NCI-H345 treated with DMSO at 0.1 percent for 48 hours (cell line): ENCODE data around the gene UST.
"Not testable (repeated sequence)": the region's sequence is repeated elsewhere in the genome, so short reads cannot be mapped to it uniquely, and the experiment has no call there.

Experiments used
- DNase-seq: peaks from one replicate; lab custom pipeline; 2025; ENCODE audit not compliant: unreplicated experiment; lab: John Stamatoyannopoulos, UW

UST gene

DNA sequence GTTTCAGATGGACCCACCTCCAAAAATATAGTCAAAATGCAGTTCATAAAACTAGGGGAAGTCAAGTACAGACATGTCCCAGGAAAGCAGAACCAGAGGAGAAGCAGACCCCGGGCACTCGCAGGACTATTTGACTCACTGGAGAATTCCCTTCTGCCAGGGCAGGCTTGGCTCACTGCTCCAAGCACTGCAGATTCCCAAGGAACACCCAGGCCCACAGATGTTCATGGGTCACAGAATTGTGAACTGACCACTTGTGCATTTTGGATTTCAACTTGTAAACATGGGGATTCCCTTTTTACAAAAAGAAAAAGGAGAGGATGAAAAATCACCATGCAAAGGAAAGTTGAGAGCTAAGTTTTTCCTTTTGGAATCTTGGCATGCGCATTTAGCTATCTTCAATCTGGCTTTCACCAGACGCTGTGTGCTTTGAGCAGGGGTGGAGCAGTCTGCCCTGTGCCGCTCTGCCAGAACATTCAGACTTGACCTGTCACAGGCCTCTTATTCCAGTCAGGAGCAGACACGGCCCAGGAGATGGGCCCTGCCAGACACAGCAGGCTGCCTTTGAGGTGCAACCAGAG is 333.2 kb downstream of the UST start:
- DNase-seq = no peak

GRCh38 chr6:149080511-149080910 is 333.7 kb downstream of the UST start:
- DNase-seq = no peak

- no peak for DNase-seq
Measured at GRCh38 chr6:149081281-149081680, 334.5 kb downstream of the UST start.

- peak; percentile 35 for DNase-seq
Measured at GRCh38 chr6:149082320-149082719, 335.5 kb downstream of the UST start.

DNA sequence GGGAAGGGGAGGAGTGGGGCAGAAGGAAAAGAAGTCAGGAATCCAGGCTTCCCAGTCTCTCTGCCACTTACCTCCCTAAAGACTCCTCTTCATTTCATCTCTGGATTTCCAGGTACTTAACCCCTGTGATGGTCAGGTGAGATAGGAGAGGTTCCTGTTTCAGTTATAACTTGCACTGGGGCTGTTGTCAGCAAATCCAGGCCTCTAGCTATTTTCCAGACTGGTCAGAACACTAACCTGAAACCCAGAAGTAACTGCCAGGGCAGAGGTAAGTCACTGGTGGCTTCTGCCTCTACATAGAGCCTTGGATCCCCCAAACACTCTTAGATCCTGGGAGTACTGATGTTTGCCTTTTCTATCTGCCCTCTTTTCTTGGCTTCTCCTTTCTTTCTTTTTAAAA is 337.2 kb downstream of the UST start:
- DNase-seq = no peak

DNA sequence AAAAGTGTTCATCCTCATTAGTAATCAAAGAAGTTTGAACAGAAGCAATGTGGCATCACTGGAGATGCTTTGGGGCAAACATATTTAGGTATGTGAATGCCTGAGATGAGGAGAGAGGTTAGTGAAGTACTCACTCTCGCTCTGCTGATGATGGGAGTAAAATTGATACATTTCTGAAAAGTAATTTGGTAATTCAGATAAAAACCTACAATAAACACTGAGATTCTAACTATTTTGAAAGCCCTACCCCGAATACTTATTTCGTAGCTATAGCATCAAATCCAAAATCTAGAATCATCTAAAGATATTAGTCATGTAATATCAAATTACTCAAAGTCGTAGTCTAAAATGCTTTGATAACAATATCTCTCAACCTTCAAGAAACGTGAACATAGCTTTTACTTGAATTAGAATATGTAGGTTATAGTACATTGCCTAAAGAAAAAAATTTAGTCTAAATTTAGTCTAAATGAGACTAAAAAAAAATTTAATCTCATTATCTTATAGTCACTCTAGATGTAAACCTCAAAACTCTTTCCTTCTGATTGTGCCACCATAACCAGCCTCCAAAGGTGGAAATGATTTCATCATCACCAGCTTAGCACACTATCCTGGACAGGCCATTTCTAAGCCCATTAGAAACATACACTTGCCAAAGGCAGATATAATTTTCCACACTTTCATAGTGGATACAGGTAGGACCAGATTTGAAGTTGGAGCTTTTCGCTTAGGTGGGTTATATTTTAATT is 338.2 kb downstream of the UST start:
- no peak for DNase-seq

DNA sequence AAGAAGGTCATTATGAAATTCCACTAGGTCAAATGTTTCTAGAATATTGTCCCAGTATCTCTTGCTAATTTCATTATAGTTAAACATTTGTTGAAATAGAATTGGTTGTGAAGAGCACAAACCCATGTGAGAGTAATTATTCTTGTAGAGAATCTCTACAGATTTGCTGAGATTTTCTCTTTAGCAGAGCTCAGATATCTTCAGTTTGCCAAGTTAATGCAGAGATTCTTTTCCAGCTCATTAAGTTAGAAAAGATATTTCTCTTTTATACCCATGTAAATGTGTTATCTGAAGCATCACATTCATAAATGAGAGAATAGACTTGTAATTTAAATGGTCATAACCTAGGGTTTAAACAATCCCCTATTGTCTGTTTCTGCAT is 338.7 kb downstream of the UST start:
- DNase-seq = no peak

DNA sequence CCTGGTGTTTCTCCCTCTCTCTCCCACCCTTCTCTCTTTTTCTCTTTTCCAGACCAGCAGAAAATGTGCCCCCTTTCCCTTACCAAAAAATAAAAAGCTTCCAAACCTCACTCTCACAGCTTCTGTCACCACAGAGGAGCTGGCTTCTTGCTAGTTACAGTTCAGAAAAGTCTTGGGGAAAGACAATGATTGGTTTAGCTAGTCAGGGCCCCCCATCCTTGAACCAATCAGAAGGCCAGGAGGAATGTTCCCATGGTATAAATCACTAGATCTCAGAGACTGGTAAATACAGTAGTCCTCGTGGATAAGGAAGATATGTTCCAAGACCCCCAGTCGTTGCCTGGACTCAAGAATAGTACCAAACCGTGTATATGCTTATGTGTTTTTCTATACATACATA is 339.5 kb downstream of the UST start:
- DNase-seq = no peak

GRCh38 chr6:149087898-149088297 is 341.1 kb downstream of the UST start:
- no peak for DNase-seq

DNA sequence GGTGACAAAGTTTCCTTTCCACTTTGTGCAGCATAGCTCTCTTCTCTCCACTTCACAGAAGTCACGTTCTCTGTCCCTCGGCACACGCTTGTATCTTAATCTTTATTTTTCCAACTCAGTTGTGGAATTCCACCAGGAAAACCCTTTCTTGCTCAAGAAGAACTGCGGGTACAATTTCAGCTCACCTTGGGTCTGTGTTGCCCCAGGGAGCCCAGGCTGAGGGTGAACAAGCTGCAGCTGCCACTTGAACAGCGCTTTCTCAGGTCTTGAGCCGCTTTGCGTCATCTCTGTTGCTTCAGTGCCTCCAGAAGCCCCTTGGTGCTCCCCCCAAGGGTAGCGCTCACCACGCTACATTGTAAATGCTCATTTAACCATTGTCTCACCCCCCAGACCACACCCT is 341.5 kb downstream of the UST start:
- DNase-seq = no peak

DNA sequence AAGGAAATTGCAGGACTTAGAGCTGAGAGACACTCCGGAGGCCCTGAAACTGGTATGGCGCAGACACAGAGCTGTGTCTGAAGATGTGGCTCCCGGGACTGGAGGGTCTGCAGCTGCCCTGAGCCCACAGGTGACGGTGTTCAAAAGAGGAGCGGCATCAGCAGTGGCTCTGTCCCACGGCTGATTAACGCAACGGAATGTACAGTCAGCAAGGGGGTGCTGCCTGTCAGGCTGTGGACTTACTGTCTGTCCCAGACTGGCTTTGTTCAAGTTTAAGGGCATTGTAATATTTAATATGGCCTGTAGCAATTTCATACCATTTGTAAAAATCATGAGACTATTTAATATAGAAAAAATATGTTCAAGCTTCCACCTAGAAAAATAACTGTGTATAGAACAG is 342.7 kb downstream of the UST start:
- no peak for DNase-seq

DNA sequence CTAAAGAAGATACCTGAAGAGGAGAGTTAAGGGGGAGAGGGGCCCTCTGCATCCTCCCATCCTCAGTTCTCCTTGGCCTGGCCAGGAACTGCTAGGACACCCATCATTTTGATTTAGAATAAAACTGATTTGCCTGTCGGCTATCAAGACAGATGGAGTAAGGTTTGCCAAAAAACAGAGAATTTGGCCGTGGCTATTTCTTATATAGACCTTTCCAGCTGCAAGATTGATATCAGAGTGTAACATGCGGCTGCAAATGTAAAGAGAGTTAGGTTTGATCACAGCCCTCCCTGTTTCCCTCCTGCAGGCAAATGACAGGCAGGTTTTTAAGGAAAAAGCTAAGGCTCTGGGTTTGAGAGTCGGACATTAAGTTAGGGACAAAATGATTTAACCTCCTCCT is 344.1 kb downstream of the UST start:
- DNase-seq = no peak

GRCh38 chr6:149093643-149094042 is 346.8 kb downstream of the UST start:
- DNase-seq = no peak

- DNase-seq = no peak
Measured at GRCh38 chr6:149094156-149094555, 347.3 kb downstream of the UST start.

DNA sequence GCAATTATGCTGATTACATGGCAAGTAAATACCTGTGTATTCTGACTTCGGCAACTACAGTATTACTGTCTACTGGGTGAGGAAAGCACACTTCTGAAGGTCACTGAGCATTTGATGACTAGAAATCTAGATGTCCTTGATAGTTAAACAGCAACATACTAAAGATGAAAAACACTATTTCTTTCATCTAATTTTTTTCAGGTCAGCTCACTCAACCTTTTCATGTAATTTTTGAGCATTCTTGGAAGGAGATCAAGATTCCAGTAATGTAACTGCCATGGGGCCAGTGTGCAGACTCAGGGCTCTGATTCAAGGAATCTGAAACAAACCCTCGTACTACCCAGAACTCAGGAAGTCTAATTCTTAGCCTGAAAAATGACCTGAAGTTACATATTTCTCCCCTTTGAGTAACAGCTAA is 348.1 kb downstream of the UST start:
- no peak for DNase-seq

GRCh38 chr6:149095842-149096241 is 349.0 kb downstream of the UST start:
- no peak for DNase-seq

DNA sequence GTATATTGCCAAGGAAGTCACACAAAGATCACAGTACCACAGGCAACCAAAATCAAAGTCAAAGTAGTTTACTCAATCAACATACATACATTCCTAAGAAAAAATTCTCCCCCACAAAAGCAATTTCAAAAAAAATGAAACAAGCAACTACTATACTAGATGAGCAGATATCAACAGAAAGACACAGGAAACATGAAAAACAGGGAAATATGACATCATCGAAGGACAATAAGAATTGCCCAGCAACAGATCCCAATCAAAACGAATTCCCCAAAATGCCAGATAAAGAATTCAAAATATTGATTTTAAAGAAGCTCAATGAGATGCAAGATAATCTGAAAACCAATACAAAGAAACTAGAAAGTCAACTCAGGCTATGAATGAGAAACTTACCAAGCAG is 351.0 kb downstream of the UST start:
- DNase-seq = no peak

- DNase-seq = no peak
Measured at GRCh38 chr6:149098700-149099276, 352.0 kb downstream of the UST start.

DNA sequence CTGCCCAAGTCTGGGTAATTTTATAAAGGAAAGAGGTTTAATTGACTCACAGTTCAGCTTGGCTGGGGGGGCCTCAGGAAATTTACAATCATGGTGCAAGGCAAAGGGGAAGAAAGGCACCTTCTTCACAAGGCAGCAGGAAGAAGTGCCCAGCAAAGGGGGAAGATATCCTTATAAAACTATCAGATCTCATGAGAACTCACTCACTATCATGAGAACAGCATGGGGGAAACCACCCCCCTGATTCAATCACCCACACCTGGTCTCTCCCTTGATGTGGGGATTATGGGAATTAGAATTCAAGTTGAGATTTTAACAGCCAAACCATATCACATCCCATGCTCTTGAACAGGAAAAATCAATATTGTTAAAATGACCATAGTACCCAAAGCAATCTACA is 355.5 kb downstream of the UST start:
- no peak for DNase-seq

DNA sequence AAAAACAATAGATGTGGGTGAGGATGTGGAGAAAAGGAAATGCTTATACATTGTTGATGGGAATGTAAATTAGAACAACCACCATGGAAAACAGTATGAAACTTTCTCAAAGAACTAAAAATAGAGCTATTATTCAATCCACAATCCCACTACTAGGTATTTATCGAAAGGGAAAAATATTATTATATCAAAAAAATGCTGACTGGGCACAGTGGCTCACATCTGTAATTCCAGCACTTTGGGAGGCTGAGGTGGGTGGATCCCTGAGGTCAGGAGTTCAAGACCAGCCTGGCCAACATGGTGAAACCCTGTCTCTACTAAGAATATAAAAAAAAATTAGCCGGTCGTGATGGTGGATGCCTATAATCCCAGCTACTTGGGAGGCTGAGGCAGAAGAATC is 357.1 kb downstream of the UST start:
- DNase-seq = not testable (repeated sequence)

- no peak for DNase-seq
Measured at GRCh38 chr6:149107520-149107919, 360.7 kb downstream of the UST start.

DNA sequence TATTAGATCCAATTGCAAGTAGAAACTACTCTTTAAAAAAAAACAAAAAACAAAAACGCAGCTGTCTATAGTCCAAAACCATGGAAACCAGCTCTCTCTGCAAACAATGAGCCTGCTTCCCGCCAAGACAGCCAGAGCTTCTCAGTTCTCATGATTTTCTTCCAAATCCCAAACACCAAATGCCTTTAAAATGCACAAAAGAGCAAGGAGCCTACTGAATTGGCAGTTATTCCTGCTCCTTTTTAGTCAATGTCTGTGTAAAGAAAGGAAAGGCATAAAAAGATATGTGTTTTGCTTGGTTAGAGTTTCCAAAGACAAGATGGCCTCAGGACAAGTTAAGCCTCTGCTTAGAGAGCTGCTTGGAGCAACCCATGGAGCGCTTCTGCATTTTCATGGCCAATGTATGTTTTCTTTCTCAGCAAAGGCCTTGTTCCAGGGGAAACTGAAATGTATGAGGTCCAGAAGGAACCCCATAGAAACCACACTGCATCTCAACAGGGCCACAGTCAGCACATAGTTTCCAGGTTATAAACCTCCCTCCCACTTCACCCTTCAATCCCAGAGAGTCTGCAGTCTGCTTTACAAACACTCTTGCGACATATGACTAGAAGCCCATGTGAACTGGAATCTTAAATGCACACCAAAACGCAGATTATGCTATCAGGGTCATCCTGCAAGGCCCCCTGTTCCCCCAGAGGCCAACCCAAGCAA is 361.4 kb downstream of the UST start:
- DNase-seq = no peak
